Ramos (cell line): ENCODE data around the gene CENPF.

ENCODE experiments used
- in situ Hi-C: fragments of 300-500 bp; cut with MboI; formaldehyde crosslinking; loops from one replicate; pipeline ENCODE4 v1.14.3; 2022; ENCODE audit warnings: low sequenced_read_pairs; ENCODE audit not compliant: unreplicated experiment

Gene CENPF

DNA sequence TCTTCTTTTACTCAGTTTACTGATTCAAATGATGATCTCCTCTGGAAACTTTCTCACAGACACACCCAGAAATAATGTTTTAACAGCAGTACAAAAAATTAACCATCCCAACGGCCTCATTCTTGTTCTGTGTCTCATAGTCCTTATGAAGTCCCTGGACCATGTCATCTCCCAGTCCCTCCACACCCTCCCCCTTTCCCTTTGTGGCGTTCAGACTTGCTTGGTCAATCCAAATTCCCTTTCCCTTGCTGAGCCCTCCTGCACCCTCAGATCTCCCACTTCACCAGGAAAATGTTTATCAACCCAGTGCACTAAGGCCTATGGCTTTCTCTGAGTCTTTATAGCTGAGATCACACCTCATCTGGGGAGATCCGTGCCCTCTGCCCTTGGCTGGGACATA lies 85.9 kb downstream of the CENPF start:
- in situ Hi-C loops, result no loop called here

GRCh38 chr1:214694769-214695168 lies 91.8 kb downstream of the CENPF start:
- in situ Hi-C loops, result no loop called here

GRCh38 chr1:214698559-214698958 lies 95.6 kb downstream of the CENPF start:
- in situ Hi-C loops, result no loop called here

GRCh38 chr1:214700437-214700836 lies 97.4 kb downstream of the CENPF start:
- in situ Hi-C loops, result no loop called here

DNA sequence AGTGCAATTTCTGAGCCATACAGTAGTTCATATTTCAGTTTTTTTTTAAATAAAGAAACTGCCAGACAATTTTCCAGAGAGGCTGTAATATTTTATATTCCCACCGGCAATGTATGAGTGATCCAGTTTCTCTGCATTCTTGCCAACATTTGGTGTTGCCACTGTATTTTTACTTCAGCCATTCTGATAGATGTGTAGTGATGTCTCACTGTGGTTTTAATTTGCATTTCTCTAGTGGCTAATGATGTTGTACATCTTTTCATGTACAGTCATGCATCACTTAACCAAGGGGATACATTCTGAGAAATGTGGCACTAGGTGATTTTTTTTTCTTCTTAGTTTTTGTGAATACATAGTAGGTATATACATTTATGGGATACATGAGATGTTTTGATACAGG lies 99.6 kb downstream of the CENPF start:
- in situ Hi-C loops, result no loop called here

DNA sequence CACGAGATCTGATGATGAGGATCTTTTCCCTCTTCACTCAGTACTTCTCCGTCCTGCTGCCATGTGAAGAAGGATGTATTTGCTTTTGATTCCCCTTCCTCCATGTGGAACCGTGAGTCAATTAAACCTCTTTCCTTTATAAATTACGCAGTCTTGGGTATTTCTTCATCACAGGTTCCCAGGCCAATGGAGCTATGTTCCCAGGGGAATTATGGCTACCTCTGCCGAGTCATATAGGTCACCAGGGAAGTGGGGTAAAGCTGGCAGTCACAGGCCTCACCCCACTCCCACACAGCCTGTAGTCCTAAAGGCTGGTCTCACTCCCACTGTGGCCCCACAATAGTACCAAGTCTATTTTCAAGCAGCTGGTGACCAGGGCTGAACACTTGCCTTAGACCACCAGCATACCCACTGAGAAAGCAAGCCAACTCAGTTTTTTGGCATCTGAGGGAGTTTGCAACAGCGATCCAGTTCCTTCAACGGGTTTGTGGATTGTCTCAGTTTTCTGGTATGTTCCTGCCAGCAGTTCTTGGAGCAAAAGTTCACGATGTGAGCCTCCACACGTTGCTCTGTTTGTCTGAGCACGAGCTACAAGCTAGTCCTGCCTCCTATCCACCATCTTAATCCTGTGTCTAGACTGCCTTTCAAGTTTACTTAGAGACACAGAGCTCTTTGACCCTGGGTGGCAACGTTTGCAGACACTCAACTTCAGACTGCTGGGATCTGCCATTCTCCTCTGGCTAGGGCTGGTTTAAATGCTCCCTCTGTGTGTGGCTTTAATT lies 104.5 kb downstream of the CENPF start:
- in situ Hi-C loops, result no loop called here

GRCh38 chr1:214708321-214708955 lies 105.4 kb downstream of the CENPF start:
- in situ Hi-C loops, result no loop called here

GRCh38 chr1:214709241-214709640 lies 106.2 kb downstream of the CENPF start:
- in situ Hi-C loops, result no loop called here

- in situ Hi-C loops, result no loop called here
Observed at GRCh38 chr1:214712737-214713136, 109.7 kb downstream of the CENPF start.
